Mammary epithelial cell (primary cell): ENCODE data around the gene ENDOU.

Source experiments
- CTCF ChIP-seq, 2 donors: IDR thresholded peaks in 1 of 2; conservative IDR thresholded peaks in 1 of 2; 2 replicates each; pipeline ENCODE4 v1.5.1; 2011 to 2012; ENCODE audit warnings: inconsistent platforms in 2 of 2, low read length in 2 of 2, mild to moderate bottlenecking in 2 of 2, control low read depth in 1 of 2, low read depth in 1 of 2; ENCODE audit not compliant: insufficient read depth in 1 of 2; ENCODE audit errors: extremely low read depth in 1 of 2
- EZH2 ChIP-seq: IDR thresholded peaks from 2 replicates; pipeline ENCODE4 v1.6.1; 2012; ENCODE audit warnings: low read length, inconsistent platforms, borderline replicate concordance

- TF ChIP-seq CTCF (conservative IDR thresholded peaks at IDR 0.05 in 1 of 2, IDR thresholded peaks at IDR 0.05 in 1 of 2; ENCODE audit: extremely low read depth in 1 of 2, insufficient read depth in 1 of 2, low read depth in 1 of 2, low read length in 2 of 2): no peak
- no peak for TF ChIP-seq EZH2
Measured at GRCh38 chr12:47707905-47708543, 17.3 kb downstream of the ENDOU start.
